SK-N-SH (cell line): Measurements from ENCODE around the gene SCAF1.

Source experiments
- CTCF ChIP-seq: fragments of 200-600 bp; sonication (generic); IDR thresholded peaks from 2 replicates; pipeline ENCODE4 v1.6.1; 2017; ENCODE audit warnings: antibody characterized with exemption, mild to moderate bottlenecking, moderate library complexity
- MEF2A ChIP-seq: IDR thresholded peaks from 2 replicates; pipeline ENCODE4 v1.4.0; 2012; ENCODE audit warnings: low read depth, borderline replicate concordance
- NRF1 ChIP-seq: IDR thresholded peaks from 2 replicates; pipeline ENCODE4 v1.6.1; 2012; ENCODE audit warnings: low read depth, mild to moderate bottlenecking, low read length
- RFX5 ChIP-seq: IDR thresholded peaks from 2 replicates; pipeline ENCODE4 v1.6.1; 2012; ENCODE audit warnings: mild to moderate bottlenecking, improper control_type of control experiment, low read length
- TAF1 ChIP-seq: IDR thresholded peaks from 2 replicates; pipeline ENCODE4 v1.6.1; 2012; ENCODE audit warnings: low read depth, mild to moderate bottlenecking, low read length, moderate library complexity, borderline replicate concordance

- no peak for TF ChIP-seq MEF2A
- no peak for TF ChIP-seq RFX5
- no peak for TF ChIP-seq CTCF
- TF ChIP-seq TAF1 = no peak
- no peak for TF ChIP-seq NRF1
Observed at GRCh38 chr19:49681830-49682229, 39.8 kb downstream of the SCAF1 start.
